GM18519 (cell line): Measurements from ENCODE around the gene HBP1.
"Not testable (repeated sequence)": the region's sequence is repeated elsewhere in the genome, so short reads cannot be mapped to it uniquely, and the experiment has no call there.

Experiments used
- ATAC-seq: cut with Tn5 transposase; IDR thresholded peaks from one replicate; pipeline ENCODE4 v1.9.1; 2021; ENCODE audit warnings: mild to moderate bottlenecking, moderate library complexity; ENCODE audit not compliant: unreplicated experiment, low FRiP score

HBP1 gene

GRCh38 chr7:107168233-107169119, at the start of gene HBP1:
Gene HBP1, plus strand, starts transcription at chr7:107169003. Its CDS starts 10,891 bp downstream, at chr7:107179894.
- ATAC-seq: peak; percentile 77

GRCh38 chr7:107119376-107120105, 49.3 kb upstream of the HBP1 start:
- no peak for ATAC-seq

- ATAC-seq: no peak
Observed at GRCh38 chr7:107122486-107122911, 46.3 kb upstream of the HBP1 start.

- ATAC-seq: no peak
Observed at GRCh38 chr7:107123392-107123791, 45.4 kb upstream of the HBP1 start.

GRCh38 chr7:107125475-107125874, 43.3 kb upstream of the HBP1 start:
- ATAC-seq: no peak

- ATAC-seq: no peak
Observed at GRCh38 chr7:107128217-107128616, 40.6 kb upstream of the HBP1 start.

- ATAC-seq: no peak
Observed at GRCh38 chr7:107128748-107129147, 40.1 kb upstream of the HBP1 start.

DNA sequence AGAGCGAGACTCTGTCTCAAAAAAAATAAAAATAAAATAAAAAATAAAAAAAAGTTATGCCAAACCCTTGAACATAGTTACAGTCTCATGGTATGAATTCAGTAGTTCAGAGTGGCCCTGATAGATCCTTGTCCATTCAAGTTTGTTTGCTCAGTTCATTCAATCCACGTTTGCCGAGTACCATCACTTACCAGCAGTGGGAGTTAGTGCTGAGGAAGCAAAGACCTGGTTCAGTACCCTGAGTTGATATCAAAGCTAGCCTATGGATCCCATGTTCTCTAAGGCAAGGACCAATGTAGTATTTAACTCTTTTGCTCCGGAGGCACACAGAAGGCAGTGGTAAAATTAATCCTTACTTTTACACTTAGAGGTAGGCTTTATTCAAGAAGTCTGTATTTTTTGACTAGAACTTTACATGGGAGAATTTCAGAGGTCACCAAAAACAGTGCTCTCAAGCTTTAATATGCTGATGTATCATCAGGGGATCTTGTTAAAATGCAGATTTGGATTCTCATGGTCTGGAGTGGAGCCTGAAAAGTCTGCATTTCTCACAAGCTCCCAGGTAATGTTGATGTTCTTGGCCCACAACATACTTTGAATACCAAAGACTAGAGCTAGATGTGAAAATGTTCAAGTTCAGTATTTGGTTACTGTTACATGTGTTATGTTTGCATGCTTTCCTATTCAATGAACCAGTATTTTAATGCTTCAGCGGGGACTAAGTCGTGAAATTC, 38.1 kb upstream of the HBP1 start:
- no peak for ATAC-seq

DNA sequence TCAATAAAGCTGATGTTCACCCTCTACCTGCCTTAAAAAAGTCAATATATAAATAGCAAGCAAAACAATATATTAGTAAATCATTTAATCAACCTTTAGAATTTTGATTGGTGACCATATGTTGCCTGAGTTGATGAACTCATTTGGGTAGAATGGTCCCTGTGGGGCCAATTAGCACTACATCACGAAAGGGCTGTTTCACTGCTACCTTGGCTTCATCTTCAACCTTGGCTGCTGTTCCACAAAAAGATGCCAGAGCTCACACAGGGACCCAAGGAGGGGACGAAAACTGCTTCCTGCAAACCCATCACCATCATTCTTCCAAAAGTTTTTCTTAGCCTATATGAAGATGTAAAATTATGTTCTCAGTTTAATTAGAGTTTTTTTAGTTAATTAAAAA, 35.4 kb upstream of the HBP1 start:
- no peak for ATAC-seq

DNA sequence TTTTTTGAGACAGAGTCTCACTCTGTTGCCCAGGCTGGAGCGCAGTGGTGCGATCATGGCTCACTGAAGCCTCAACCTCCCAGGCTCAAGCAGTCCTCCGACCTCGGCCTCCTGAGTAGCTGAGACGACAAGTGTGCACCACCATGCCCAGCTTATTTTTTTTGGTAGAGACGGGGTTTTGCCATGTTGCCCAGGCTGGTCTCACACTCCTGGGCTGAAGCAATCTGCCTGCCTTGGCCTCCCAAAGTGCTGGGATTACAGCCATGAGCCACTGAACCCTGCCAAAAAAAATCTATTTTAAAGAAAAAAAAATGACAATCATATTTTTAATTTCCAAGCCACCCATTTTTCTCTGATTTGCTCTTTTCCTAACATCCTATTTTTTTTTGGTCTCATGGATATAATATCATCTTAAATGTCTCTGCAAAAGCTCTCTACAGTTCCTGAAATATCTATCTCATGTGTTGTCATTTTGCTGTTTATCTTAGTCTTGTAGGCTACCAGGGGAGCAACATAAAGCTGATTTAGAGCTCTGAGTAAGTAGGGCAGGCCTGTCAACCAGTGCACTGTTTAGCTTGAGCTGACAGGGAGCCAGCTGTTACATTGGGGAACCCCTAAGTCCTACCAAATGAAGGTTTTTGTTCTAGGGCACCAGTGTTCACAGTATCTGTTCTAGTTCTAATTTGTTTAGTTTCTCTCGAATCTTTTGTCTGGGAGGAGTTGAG, 29.9 kb upstream of the HBP1 start:
- ATAC-seq: no peak

DNA sequence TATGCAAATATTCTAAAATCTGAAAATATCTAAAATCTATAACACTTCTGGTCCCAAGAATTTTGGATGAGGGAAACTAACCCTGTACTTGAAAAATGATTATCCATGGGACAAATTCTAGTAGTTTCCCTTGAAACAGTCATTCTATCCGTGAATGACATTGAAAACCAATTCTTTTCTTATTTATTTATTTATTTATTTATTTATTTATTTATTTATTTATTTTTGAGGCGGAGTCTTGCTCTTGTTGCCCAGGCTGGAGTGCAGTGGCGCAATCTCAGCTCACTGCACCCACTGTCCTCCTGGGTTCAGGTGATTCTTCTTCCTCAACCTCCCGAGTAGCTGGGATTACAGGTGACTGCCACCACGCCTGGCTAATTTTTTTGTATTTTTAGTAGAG, 24.9 kb upstream of the HBP1 start:
- not testable (repeated sequence) for ATAC-seq

DNA sequence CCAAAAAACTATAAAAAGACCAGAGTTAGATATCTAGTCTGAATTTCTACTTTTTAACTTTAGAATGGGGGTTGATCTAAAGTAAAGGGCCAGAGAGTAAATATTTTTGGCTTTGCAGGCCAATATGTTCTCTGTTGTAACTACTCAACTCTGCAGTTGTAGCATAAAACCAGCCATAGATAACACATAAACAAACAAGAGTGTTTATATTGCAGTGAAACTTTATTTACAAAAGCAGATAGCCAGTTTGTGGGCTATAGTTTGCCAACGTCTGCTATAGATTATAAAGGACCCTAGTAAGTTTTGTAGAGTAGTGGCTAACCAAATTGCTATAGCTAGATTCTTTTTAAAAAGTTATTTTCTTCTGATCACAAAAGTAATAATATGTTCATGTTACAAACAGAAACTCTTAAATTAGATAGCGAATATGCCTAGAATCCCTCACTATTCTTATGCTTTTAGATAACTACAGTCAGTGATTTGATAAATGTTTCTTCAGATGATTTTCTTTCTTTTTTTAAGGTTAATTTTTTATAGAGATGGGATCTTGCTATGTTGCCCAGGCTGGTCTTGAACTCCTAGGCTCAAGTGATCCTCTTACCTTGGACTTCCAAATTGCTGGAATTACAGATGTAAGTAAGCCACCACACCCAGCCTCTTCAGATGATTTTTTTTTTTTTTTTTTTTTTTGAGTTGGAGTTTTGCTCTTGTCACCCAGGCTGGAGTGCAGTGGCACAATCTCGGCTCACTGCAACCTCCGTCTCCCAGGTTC, 23.6 kb upstream of the HBP1 start:
- no peak for ATAC-seq

- no peak for ATAC-seq
Observed at GRCh38 chr7:107147464-107148393, 21.1 kb upstream of the HBP1 start.

DNA sequence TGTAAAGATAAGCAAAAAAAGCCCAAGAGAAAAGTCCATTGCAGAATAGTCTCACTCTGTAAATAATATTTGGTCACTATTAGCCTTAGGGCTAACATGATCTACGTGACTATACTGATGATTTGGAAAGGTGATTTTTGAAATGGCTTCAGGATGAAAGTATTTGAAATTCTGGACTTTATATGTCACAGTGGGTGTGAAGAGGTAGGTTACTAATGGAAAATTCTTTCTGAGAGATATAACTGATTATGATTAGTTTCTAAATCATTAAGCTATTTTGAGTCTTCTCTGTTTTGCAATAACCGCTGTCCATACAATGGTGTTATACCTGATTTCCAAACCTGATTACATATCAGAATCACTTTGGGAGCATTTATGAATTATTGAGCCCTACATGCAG, 20.1 kb upstream of the HBP1 start:
- ATAC-seq: no peak

GRCh38 chr7:107149863-107150262, 18.9 kb upstream of the HBP1 start:
- no peak for ATAC-seq

- no peak for ATAC-seq
Observed at GRCh38 chr7:107150375-107151073, 18.3 kb upstream of the HBP1 start.

DNA sequence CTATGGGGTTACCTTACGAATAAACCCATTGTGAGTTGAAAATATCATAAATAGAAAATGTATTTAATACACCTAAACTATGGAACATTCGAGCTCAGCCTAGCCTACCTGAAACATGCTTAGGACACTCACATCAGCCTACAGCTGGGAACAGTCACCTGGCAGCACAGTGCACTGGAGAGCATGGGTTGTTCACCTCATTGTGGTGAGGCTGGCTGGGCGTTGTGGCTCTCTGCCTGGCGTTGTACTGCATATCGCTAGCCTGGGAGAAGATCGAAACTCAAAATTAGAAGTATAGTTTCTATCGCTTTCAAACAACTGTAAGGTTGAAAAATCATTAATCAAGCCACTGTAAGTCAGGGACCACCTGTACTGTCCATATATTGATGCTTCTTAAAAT, 17.3 kb upstream of the HBP1 start:
- ATAC-seq: no peak

DNA sequence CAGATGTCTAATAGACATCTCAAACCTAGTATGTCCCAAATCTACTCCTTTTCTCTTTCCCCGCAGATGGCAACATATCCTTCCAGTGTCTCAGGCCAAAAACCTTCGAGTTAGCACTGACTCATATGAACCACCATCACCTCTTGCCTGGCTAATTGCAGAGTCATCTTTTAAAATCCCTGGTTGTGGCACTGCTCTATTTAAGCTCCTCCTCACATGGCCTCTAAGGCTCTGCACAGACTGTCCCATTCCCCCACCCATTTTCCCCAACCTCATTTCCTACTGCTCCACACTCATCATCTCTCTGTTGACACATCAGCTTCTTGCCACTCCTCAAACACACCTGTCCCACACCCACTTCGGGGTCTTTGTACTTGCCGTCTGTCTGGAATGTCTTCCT, 16.8 kb upstream of the HBP1 start:
- no peak for ATAC-seq
